Medulla oblongata (tissue), 1 donor: Measurements from ENCODE around the gene LPCAT2.

ENCODE experiments used
- DNase-seq: peaks from one replicate; pipeline ENCODE4 v3.0.0-alpha.2; 2015; ENCODE audit errors: extremely low spot score

Gene LPCAT2

GRCh38 chr16:55503726-55504550, 4.9 kb upstream of the LPCAT2 start:
- no peak for DNase-seq

DNA sequence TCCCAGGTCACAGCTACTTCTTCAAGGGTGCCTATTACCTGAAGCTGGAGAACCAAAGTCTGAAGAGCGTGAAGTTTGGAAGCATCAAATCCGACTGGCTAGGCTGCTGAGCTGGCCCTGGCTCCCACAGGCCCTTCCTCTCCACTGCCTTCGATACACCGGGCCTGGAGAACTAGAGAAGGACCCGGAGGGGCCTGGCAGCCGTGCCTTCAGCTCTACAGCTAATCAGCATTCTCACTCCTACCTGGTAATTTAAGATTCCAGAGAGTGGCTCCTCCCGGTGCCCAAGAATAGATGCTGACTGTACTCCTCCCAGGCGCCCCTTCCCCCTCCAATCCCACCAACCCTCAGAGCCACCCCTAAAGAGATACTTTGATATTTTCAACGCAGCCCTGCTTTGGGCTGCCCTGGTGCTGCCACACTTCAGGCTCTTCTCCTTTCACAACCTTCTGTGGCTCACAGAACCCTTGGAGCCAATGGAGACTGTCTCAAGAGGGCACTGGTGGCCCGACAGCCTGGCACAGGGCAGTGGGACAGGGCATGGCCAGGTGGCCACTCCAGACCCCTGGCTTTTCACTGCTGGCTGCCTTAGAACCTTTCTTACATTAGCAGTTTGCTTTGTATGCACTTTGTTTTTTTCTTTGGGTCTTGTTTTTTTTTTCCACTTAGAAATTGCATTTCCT, 3.4 kb upstream of the LPCAT2 start:
- DNase-seq, result no peak

GRCh38 chr16:55506083-55506482, 2.8 kb upstream of the LPCAT2 start:
- DNase-seq, result no peak

GRCh38 chr16:55506708-55507107, 2.2 kb upstream of the LPCAT2 start:
- DNase-seq, result no peak

- peak; percentile 46 for DNase-seq
These were observed 476 bp upstream of the LPCAT2 start for GRCh38 chr16:55508271-55508921.

- DNase-seq, result peak; percentile 54
These were observed 1.4 kb downstream of the LPCAT2 start for GRCh38 chr16:55510185-55510805.

GRCh38 chr16:55512941-55513340, 4.1 kb downstream of the LPCAT2 start:
- no peak for DNase-seq

DNA sequence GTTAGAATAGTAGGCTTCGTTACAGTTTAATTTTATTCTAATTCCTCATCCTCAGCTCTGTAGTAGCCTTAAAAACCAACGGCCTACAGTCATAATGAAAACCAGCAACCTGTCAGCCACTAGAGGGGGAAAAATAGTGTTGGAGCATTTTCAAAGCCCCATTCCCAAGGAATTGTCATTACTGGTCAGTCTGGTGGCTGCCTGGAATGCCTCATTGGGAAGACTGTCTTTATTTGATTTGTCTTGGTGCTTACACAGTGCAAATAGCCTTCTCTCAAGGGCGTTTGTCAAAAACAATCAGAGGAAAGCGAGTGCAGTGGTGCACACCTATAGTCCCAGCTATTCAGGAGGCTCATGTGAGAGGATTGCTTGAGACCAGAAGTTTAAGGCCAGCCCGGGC, 4.7 kb downstream of the LPCAT2 start:
- DNase-seq, result no peak

DNA sequence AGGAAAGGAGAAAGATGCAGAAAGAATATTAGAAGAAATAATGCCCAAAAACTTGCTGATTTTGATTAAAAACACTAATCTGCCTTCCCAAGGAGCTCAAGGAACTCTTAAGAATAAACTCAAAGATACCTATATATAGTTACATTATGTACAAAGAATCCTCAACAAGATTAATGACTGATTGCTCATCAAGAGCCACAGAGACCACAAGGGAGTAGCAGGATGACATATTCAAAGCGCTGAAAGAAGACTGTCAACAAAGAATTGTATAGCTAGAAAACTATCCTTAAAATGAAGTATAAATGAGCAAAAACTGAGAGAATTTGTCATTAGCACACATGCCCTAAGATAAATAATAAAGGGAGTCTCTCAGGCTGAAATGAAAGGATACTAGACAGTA, 6.2 kb downstream of the LPCAT2 start:
- no peak for DNase-seq

GRCh38 chr16:55521792-55522191, 12.9 kb downstream of the LPCAT2 start:
- DNase-seq, result no peak

- DNase-seq, result no peak
These were observed 17.6 kb downstream of the LPCAT2 start for GRCh38 chr16:55526441-55526840.

DNA sequence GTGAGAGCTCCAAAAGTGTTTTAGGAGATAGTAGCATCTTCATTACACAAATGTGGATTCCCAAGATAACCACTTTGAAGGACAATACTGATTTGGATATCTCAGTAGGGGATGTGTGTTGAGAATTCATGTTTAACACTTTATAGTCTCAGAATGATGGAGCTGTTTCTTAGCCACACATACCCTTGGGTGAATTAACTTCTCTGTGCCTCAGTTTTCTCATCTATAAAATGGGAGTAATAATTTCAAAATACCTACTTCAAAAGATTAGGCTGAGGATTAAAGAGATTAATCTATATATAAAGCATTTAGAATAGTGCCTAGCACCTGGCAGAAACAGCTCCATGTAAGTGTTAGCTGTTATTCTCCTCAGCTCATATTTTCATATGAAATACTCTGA, 19.0 kb downstream of the LPCAT2 start:
- DNase-seq, result no peak

GRCh38 chr16:55529018-55529417, 20.1 kb downstream of the LPCAT2 start:
- DNase-seq, result no peak

DNA sequence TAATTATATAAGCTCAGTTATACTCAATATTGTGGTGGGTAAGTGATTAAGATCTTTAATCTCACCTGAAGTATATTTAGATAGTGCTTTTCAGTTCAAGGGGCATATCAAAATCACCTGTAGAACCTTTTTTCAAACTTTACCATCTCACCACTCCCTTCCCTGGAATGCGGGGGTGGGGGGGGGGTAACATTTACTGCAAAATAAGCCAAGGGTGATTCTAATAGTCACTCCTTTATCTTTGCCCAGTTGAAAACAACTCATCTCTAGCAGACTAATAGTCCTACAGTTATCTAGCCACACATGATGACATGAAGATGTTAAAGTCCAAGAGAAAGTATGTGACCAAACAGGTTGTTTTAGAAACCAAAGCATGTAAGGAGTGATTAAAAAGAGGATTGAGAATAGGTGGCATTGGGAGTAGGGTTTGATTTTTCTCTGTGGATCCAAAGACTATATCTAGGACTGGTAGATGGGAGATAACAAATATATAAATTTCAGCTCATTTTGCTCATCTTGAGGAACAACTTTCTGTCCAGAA, 21.5 kb downstream of the LPCAT2 start:
- no peak for DNase-seq

DNA sequence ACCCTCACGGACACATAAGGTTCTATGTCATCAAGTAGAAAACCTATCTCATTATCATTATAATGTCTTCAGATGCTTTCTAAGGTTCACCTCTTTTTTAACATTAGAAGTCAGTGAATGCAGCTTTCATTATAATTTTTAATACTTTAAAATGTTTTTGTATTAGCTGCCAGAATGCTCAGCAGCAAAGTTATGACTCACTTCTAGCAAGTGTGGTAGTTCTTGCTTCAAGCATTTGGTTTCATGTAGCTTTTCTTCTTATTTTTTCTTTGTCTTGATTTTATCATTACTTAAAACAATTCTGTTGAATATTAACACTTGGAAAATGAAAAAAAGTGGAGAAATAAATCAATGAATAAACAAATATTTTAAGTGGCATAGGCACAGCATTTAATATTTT, 23.4 kb downstream of the LPCAT2 start:
- no peak for DNase-seq

DNA sequence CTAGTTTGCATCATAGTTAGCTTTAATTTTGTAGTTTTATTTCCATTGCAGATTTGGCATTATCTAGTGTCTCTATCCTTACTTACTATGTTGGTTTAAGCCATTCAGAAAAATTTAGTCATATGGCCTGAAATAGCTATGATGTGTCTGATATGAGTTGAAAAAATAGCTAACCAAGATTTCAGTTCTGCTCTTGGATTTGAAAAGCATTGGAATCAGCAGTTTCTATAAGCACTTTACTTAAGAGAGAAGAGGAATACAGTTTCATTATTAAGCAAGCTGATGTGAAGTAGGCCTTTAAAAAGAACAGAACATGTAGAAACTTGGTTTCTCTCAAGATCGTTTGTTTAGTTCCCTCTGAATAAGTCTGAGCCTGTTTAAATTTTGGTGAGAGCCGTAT, 25.9 kb downstream of the LPCAT2 start:
- DNase-seq, result peak; percentile 73

- peak; percentile 31 for DNase-seq
These were observed 30.2 kb downstream of the LPCAT2 start for GRCh38 chr16:55539049-55539448.

GRCh38 chr16:55539488-55539887, 30.6 kb downstream of the LPCAT2 start:
- peak; percentile 22 for DNase-seq

GRCh38 chr16:55540221-55540620, 31.3 kb downstream of the LPCAT2 start:
- no peak for DNase-seq

DNA sequence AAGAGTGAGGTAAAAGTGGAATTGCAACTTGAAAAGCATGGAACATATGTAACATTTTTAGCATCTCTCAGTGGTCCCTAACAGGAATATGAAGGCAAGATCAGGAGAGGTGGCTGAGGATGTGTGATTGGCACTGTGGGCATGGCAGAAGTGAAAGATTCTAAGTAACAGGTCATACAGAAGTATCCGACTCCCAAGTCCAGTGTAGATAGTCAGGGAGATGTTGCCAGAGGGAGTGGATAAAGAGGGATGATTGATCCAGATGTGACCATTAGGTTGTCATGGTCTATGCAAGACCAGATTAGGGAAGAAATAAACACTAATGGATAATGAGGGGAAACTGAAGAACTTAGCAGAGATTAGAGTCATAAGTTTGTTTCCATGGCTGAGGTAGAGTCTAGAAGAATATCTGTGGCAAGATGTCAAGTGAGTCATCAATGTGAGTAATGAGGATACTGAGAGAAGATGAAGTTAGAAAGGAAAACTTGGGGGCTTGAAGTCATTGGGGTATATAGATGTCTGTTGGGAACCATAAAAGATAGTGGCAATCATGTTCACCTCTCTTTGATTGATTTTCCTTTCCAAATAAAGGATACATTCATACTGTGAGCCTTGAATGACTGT, 33.7 kb downstream of the LPCAT2 start:
- DNase-seq, result no peak

DNA sequence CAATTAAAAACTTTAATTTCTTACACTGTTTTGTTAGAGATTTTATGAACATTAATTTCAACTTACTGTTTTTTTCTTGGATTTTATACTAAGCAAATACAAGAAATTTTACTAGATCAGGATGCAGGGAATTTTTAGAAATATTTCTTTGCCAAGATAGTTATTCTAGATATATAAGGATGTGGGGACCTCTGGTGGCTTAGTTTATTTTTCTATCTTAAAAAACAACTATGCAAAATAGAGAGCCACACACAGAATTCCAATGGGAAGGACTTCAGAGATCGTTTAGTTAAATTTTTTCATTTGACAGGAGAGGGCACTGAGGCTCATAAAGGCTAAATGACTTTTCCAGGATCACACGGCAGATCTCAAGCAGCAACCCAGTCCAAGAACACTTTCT, 34.6 kb downstream of the LPCAT2 start:
- peak; percentile 73 for DNase-seq

GRCh38 chr16:55552621-55553020, 43.7 kb downstream of the LPCAT2 start:
- DNase-seq, result no peak
